WTC11 (cell line): ENCODE data around the gene FGF18.

ENCODE experiments used
- ATF2 ChIP-seq: sonication (generic); formaldehyde crosslinking; IDR thresholded peaks from 2 replicates; pipeline ENCODE4 v1.8.1; 2022; ENCODE audit warnings: low read depth, missing genetic modification reagents, borderline replicate concordance
- CTCF ChIP-seq: fragments of 200-600 bp; IDR thresholded peaks from 2 replicates; pipeline ENCODE4 v1.8.0; 2022; ENCODE audit warnings: antibody characterized with exemption
- ESRRA ChIP-seq: sonication (generic); formaldehyde crosslinking; IDR thresholded peaks from 2 replicates; pipeline ENCODE4 v1.8.1; 2022; ENCODE audit warnings: mild to moderate bottlenecking, missing genetic modification reagents, borderline replicate concordance
- KAT7 ChIP-seq: sonication (generic); formaldehyde crosslinking; IDR thresholded peaks from 2 replicates; pipeline ENCODE4 v1.8.1; 2023; ENCODE audit warnings: missing genetic modification reagents, mild to moderate bottlenecking, borderline replicate concordance
- MLX ChIP-seq: sonication (generic); formaldehyde crosslinking; IDR thresholded peaks from 2 replicates; pipeline ENCODE4 v1.8.1; 2023; ENCODE audit warnings: mild to moderate bottlenecking, missing genetic modification reagents, moderate library complexity
- USF1 ChIP-seq: sonication (generic); formaldehyde crosslinking; IDR thresholded peaks from 2 replicates; pipeline ENCODE4 v1.8.0; 2022; ENCODE audit warnings: mild to moderate bottlenecking, missing genetic modification reagents
- ZNF232 ChIP-seq: sonication (generic); formaldehyde crosslinking; IDR thresholded peaks from 2 replicates; pipeline ENCODE4 v1.8.0; 2022; ENCODE audit warnings: mild to moderate bottlenecking, missing genetic modification reagents

DNA sequence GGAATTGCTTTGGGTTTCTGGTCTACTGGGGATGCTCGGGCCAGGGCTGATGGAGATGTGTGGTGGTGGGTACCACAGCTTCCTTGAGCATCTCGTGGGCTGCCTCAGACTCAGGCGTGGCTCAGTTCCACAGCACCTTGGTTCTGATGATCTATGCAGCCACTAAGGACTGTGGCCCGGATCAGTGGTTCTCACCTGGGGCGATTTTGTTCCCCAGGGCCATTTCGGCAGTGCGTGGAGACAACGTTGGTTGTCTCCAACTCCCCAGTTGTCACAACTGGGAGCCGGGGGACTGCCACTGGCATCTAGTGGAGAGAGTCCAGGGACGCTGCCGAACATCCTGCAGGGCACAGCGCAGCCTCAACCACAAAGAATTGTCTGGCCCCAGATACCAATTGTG, 47.7 kb downstream of the FGF18 start:
- TF ChIP-seq CTCF (no peak), USF1 (CRISPR knock-in tag) (no peak), ZNF232 (no peak), ESRRA (CRISPR knock-in tag) (no peak), ATF2 (CRISPR knock-in tag) (no peak), MLX (CRISPR knock-in tag) (no peak), KAT7 (CRISPR knock-in tag) (no peak)
